Measurements from ENCODE around the gene NEBL.

Gene NEBL

DNA sequence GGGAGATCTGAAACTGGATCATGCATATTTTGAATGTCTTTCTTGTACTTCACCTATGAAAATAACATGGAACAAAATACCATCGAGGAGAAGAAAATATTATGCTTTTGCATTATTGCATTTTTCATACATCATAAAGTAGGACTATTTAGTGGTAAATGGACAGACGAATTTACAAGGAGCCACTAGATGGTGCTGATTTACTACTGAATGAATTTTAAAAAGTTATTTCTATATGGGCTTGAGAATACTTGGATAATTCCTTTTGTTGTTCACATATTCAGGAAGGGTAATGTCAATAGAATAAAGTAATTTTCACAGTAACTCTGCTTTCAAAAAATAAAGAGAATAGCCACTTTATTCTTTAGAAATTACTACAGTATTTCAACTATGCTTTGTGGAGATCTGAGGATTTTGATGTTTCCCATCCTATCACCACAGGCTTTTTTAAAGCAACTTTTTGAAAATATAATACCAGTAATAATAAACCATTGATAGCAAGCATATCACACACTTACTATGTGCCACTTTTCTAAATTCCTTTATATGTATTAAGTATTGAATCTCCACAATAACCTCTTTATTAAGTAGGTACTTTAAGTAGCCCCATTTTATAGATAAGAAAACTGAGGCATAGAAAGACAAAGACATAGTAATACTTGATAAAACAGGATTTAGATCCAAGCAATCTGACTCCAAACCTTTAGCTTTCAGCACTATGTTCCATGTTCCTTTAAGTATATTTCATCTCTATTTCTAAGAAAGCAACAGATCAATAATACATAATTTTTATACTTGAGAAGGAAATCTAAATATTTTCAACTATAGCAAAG, 38.6 kb downstream of the NEBL start:
- FAIRE-seq = peak; percentile 83

DNA sequence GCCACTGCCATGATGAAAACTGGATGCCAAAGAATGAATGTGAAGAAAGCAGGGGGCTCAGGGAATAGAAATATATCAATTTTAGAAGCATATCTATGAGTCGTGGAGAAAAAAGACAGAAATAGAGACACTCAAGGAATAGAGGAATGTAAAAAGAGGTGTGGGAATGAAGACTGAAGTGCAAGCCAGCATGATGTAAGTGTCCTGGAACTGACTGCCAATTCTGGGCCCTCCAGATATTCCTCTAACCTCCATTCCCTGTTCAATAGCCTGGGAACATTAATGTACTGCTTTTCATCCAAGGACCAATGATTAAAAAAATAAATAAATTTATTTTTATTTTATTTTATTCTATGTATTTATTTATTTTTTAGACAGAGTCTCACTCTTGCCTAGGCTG, 40.6 kb downstream of the NEBL start:
- no peak for FAIRE-seq

DNA sequence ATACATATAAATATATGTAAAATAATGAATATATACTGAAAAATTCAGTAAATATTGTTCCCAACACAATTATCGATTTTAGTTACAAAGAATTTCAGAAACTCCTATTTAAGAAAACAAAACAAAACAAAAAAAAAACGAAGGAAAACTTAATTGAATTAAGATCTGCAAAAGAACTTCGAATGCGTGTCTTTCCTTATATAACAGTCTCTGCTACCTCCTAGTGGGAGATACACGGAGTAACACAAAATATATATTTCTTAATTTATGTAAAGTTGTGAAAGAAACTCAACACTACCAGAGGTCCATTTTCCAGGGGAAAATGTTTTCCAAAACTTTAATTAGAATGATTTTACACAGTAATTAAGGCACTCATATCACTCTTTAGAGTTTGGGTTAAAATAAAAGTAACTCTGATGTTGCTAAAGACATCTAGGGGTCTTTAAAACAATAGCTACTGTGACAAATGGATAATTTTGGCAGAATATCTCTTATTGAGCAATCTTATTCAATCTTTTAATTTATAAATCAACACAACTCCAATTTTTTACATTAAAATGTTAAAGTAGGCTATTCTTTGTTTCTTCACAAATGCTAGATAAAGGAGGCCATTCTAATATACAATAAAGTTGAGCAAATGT, 41.6 kb downstream of the NEBL start:
- FAIRE-seq = peak; percentile 25

DNA sequence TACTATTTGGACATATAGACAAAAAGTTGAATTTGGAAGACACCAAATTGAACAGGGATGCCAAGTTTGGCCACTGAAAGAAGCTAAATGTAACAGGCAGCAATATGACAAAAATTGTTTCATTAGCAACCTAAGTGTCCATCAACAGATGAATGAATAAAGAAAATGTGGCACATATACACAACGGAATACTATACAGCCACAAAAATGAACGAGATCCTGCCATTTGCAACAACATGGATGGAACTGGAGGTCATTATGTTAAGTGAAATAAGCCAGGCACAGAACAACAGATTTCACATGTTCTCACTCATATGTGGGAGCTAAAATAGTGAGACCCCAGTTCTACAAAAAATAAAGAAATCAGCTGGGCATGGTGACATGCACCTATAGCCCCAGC, 43.8 kb downstream of the NEBL start:
- no peak for FAIRE-seq

DNA sequence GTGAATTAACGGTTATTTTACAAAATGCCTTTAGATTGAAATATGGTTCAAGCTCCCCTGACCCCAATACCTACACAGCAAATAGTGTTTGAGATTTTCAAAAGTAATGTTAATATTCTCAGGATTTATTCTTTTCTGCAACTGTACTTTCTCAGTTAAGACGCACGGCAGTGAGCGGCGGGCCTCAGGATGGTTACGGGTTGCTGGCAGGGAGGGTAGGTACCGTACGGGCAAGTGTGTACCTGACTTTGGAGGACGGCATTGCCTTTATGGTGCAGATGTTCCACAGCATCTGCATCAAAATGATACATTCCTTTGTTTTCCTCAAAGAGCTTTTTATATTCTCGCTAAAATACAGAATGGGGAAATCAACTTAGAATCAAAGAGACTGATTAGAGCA, 44.8 kb downstream of the NEBL start:
- no peak for FAIRE-seq

DNA sequence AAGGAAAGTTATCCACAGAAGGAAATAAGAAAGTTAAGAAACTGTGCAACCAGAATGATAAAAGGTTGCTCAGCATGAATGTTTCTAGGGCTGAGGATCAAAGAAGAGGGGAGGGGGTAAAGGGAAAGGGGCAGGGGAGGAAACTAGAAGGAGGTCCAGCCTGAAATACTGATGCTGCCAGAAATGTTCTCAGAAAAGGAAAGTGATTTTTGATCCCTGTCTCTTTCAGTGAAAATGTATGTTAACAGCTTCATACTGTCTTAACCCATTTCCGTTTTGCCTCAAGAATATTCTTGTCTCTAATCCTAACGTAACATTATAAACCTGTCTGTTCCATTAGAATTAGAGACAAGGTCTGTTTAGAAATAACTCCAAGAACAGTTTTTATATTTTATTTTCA, 49.6 kb downstream of the NEBL start:
- no peak for FAIRE-seq

DNA sequence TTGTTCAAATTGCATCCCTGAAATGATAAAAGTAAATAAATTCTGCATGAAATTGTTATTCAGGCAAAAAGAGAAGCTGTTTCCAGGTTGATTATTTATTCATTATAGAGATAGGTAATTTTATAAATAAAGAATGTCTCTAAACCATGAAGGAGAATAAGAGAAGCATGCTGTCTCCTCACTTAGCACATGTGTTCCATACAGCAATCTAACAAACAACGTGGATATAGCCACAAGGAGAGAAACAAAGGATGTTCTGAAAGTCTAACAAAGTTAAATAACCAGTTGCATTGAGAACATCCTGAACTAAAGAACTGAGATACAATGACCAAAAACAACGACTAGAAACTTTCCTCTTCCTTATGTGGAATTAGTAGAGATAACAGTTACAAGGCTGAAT, 50.8 kb downstream of the NEBL start:
- no peak for FAIRE-seq

DNA sequence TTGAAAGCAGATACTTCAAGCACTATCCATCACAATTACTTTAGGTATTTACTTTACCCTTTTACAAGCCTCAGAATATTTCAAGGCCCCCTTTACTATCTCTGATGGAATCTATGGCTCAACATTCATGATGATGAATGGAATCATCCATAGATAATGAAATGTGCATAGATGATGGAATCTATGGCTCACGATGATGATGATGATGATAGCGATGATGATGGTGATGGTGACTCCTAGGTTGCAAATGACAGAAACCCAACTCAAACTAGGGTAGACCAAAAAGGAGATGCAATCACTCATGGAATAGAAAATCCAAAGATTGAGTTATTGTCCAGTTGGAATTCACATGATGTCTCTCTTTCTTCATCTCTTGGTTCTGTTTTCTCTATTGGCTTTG, 55.7 kb downstream of the NEBL start:
- no peak for FAIRE-seq

DNA sequence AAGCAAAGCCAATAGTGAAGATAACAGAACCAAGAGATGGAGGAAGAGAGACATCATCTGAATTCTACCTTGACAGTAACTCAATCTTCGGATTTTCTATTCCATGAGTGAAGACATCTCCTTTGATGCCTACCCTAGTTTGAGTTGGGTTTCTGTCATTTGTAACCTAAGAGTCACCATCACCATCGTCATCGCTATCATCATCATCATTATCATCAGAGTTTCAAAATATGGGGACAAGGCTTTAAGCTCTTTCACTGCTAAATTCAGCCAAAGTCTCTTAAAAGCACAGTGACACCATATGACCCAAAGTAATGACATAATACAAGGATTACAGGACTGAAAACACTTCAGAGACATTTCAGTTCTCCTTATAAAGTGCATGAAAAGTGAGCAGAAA, 57.2 kb downstream of the NEBL start:
- FAIRE-seq = no peak

DNA sequence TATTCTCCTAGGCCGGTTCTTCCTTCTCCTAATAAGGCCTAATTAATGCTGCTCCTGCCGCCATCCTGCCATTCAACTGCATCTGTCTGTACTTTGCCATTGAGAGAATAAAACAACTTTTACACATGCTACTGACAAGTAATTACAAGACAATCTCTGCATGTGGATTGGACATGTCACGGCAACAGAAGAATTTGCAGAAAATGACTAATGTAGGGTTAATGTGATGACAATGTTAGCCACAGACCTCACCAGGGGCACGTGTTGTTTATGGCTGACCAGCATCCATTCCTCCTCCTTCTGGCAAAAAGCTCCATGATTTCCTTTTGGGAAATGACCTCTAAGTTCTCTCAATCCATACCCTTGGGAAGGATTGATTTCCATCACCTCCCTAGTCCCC, 58.0 kb downstream of the NEBL start:
- no peak for FAIRE-seq

DNA sequence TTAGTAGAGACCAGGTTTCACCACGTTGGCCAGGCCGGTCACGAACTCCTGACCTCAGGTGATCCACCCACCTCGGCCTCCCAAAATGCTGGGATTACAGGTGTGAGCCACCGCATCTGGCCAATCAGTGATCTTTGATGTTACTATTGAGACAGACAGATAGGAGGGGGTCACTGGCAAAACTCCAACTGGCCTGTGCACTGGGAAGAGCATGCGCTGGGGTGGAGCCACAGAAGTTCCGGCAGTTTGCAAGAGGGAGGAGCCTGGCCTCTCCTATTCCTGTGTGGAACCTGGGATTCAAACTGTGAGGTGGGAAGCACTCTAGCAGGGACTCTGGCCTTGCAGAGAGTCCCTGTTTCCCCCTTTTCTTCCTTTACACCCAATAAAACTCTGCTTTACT, 60.7 kb downstream of the NEBL start:
- FAIRE-seq = no peak

DNA sequence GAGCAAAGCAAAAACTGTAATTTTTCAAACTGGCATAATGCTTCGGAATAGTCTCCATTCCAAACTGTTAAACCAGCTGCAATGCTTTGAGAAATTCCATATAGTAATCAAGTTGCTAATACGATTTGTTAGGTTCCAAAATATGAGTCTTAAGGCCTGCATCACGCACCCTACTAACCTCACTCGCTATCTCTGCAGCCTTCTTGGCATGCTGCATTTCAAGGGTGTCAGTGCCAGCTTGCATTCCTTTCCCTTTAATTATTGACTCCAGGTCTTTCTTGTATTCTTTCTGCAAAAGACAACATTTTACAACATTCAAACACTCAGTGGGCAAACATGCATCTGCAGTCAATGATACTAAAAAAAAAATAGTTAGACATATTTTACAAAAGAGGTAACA, 61.8 kb downstream of the NEBL start:
- FAIRE-seq = no peak

DNA sequence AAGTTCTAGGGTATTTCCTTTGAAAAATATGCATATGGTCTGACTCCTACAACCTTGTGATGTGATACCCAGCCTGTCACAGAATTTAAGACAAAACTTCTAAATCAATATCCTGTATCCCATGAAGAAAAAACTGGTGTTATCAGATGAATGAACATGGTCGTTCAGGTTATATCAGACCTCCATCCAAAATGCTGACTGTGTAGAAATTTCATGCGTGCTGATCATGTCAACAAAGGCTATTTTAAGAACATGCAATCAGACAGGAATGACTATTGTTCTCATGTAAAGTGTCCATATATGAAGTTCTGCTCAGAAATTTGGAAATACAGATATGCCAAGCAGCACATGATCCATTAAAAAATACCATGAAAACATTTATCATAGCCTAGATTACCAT, 62.3 kb downstream of the NEBL start:
- FAIRE-seq = no peak

DNA sequence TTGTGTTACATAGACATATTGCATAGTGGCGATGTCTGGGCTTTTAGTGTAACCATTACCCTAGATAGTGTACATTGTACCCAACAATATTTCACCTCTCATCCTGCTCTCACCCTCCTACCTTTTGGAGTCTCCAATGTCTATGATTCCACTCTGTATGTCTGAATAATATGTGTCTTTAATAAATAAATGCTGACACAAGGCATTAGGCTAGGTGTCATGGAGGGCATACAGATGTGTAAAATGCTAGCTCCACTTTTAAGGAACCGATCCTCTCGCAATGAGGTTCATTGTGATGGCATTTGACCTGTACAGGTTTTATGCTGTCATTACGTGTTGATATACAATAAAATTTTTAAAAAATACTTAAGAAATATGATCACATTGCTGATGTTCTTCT, 74.3 kb downstream of the NEBL start:
- no peak for FAIRE-seq

DNA sequence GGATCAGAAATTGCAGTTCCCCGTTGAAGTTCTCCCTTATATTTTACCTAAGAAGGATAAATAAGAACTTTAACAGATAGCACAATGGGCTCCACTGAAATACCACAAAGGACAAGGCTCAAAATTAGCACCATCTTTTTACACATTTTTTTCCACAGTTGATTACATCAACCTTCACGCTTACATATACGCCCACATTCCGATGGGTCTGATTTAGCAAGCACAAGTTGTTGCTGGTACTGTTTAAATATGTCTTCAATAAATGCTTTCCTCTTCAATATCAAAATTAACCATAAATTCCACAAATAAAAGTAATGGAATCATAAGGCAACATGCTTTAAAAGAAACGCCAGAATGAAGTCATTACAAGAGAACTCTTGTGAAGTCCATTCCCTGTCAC, 79.5 kb downstream of the NEBL start:
- no peak for FAIRE-seq

DNA sequence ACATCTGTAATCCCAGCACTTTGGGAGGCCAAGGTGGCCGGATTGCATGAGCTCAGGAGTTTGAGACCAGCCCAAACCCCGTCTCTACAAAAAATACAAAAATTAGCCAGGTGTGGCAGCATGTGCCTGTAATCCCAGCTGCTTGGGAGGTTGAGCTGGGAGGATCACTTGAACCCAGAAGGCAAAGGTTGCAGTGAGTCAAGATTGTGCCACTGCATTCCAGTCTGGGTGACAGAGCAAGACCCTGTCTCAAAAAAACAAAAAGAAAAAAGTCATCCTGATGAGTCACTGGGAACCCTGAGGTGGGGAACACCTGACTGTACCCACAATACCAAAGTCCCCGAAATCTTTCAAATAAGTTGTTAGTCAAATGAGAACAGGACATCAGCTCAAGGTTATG, 80.0 kb downstream of the NEBL start:
- no peak for FAIRE-seq

DNA sequence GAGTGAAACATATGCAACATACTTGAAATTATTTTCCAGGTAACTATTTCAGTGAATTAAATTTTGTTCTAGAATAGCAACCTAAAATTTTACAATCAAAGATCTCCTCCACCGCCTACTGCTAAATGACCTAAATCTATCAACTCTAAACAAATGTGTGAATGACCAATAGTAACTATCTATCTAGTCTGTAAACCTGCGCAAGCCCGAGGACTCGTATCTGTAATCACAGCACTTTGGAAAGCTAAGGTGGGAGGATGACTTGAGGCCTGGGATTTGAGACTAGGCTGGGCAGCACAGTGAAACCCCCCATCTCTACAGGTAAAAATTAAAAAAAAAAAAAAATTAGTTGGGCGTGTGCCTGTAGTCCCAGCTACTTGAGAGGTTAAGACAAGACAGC, 83.0 kb downstream of the NEBL start:
- FAIRE-seq = no peak

DNA sequence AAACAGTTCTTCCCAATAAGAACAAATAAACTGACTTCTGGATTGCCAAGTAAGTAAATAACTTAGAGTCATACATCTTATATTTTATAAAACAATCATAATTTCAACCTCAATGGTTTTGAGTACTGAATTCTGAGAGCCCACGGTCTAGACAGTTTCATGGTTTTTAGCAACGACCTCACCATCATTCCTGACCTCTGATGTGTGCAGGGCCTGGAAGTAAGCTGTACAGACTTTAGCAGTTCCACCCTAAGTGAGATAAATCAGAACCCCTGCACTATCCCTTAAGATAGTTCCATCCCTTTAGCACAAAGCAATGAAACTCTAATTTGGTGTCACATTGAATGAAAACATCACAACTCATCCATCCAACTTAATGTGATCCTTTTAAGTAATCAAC, 86.0 kb downstream of the NEBL start:
- no peak for FAIRE-seq

DNA sequence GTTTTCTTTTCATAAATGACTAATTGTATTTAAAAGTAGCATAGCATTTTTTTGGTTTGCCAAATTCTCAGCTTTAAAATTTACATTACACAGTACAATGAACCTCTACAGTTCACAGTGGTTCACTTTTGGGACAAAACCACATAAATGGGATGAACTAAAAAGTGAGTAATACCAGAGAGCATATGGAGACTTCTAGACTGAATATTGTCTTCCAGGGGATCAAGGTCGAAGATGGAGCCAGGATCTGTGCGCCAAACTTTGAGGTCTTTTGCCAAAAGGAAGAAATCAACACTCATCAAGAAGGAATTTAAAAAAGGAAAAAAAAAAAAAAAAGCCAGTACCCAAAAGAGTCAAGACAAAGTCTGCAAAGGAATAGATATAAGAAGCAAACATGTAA, 87.5 kb downstream of the NEBL start:
- FAIRE-seq = no peak

DNA sequence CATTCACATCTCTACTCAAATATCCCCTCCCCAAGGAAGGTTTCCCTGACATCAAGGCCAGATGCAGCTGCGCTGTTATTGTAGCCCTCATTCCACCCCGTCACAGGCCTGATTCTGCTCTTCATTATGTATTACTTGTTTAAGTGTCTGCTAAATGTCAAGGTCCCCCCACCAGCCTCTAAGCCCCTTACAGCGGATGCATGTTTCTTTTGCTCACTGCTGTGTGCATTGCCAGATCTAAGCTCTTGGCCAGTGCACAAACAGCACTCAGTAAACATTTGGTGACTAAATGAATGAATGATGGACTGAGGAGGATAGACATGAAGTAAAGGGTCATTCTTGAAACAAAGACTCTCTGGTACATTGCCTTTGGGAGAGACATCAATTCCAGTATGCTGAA, 90.6 kb downstream of the NEBL start:
- no peak for FAIRE-seq

DNA sequence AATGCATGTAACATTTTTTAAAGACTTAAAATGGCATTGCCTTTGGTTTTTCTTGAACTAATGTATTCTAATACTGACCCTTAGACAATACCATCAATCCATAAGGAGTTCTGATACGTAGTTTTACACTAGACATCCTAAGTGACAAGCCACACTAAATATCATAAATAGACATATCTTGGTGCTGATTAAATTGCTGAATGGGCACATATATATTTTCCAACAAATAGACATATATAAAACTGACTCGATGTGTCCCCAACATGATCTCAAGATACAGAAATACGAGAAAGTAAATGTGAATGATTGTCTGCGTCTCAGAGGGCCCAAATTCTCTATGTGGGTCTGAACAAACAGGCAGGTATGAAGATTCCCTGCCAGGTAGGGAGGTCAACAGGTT, 99.8 kb downstream of the NEBL start:
- no peak for FAIRE-seq

DNA sequence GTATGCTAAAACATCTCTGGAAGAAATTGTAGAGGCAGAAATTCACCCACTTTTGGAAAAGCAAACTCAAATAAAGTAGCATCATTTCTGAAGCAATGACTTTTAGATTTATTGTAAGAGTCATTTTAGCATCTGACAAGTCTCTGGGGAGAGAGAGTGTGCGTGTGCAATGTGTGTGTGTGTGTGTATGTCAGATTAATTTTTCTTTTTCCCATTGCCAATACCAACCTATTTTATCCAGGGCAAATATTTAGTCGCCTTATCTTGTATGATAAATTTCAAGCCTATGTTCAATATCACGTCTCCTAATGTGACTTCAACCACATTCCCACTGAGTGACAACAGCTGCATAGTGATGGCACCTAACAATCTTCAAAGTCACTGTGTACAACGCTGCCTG, 101.7 kb downstream of the NEBL start:
- no peak for FAIRE-seq

DNA sequence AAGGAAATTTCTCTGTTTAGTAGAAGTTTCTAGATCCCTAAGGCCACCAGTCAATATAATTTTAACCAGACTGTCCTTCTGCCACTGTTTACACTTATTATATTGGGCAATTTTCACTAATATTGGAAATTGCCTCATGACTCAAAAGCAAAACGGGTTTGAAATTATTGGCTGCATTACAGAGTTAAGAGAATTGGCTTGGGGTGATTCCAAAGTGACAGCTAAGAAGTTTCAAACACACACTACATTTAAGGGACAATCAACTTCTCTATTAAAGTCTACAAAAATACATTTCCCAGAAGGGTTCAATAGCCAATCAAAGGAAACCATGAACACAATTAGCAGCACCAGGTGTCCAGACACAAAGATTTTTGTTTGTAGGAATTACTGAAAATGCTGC, 111.9 kb downstream of the NEBL start:
- no peak for FAIRE-seq

DNA sequence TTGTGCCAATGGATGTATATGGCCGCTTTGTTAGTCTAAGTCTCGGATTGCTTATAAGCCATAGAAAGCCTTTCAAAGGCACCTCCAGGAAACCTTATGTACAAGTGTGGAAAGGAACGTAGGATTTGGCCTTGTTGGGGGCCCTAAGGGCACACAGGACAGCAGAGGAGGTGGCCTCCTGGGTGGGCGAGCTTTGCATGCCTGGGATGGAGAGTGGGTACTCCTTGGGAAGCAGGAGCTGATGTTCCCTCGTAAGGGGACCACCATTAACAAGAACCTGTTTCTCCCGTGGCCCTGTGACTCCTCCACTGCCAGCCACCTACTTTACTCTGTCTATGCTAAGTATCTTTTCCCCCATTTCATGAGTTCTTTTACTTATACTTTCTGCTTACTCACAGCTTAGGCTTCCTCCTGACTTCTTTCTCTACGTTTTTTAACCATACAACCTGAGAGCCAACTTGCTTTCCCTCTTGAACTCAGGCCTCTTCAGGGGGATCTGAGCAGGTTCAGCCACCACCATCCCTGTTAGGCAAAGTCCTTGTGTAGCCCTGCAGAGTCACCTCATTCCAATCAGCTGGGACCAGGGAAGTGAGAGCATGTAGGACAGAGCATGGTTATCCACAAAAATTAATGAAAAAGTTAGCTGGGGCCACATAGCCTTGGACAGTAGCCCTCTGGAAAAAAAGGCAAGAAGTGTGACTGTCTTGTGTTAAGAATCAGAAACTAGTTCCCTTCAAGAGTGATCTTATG, 118.9 kb downstream of the NEBL start:
- no peak for FAIRE-seq
